Measurements from ENCODE around the gene CTCFL. TPM values are rescaled to one million over a fixed set of nuclear protein-coding genes. Genes with fewer than 3 reads are reported as not detected.

The CTCFL gene
- total and polyA plus RNA-seq, 2 of the 8 experiments (the other 6 are each of a cell fraction or from before 2014, with no cell fraction given), result 0.30 to 0.80 TPM

- no peak overlapping the region for H2AK5ac ChIP-seq (ENCODE audit: low read depth, low read length)
- CTCF ChIA-PET (ENCODE audit: partially characterized antibody), result interaction anchor here (1.0 to 2.7 kb wide), 2 partner anchors 9 to 15 kb away, joined by 4 to 10 read pairs; no protein-coding TSS in a partner anchor
Observed at GRCh38 chr20:57479196-57479595, 45.7 kb downstream of the CTCFL start.

More at GRCh38 chr20:57479196-57479595, 45.7 kb downstream of the CTCFL start:
- Histone ChIP-seq H3K9ac (replicated peaks in 1 of 4; ENCODE audit: extremely low read depth in 1 of 4, low read depth in 3 of 4, low read length in 3 of 4) (no peak overlapping the region), H2BK20ac (ENCODE audit: low read length) (no peak overlapping the region), H3K79me2 (ENCODE audit: control insufficient read depth in 1 of 2, insufficient read depth in 2 of 2, low read length in 2 of 2) (no peaks in the 10 kb centered on the region), H3K27me3 (replicated peaks in 1 of 4; ENCODE audit: control insufficient read depth in 3 of 4, extremely low read depth in 1 of 4, insufficient read depth in 3 of 4, low read length in 3 of 4) (no peaks in the 10 kb centered on the region; a peak in 1 of 7 replicates), H3K9me3 (ENCODE audit: insufficient read depth in 2 of 2, low read depth in 1 of 2, low read length in 1 of 2) (no peaks in the 10 kb centered on the region), H4K8ac (ENCODE audit: extremely low read depth, insufficient read depth, low read length) (no peak overlapping the region), H3K36me3 (ENCODE audit: control insufficient read depth in 2 of 4, insufficient read depth in 4 of 4, low read length in 3 of 4) (no peaks in the 10 kb centered on the region), H3K4me1 (replicated peaks in 1 of 4; ENCODE audit: control insufficient read depth in 3 of 4, insufficient read depth in 4 of 4, low read length in 3 of 4) (peaks cover 9 to 18% (median 13%) of the 10 kb centered on the region in 4 experiments), H3K79me1 (ENCODE audit: low read depth, low read length) (no peaks in the 10 kb centered on the region), H3K56ac (replicated peaks; ENCODE audit: insufficient read length, low read depth, low read length) (no peak overlapping the region), H2BK15ac (ENCODE audit: low read length) (no peak overlapping the region), H3K4me2 (ENCODE audit: insufficient read depth in 1 of 2, low read depth in 2 of 2, low read length in 2 of 2) (no peak overlapping the region), H3K18ac (ENCODE audit: extremely low read depth, low read length) (no peak overlapping the region), H3K23ac (ENCODE audit: insufficient read length) (no peak overlapping the region), H4K5ac (ENCODE audit: insufficient read length, low read depth, low read length) (no peak overlapping the region), H4K20me1 (replicated peaks in 1 of 2; ENCODE audit: control insufficient read depth in 1 of 2, insufficient read depth in 2 of 2, low read length in 2 of 2) (no peaks in the 10 kb centered on the region), H3K27ac (ENCODE audit: low read depth, low read length) (no peak overlapping the region), H2BK12ac (ENCODE audit: low read depth, low read length) (no peak overlapping the region), H3K4ac (replicated peaks; ENCODE audit: insufficient read length, low read depth, low read length) (no peak overlapping the region), H4K91ac (replicated peaks; ENCODE audit: insufficient read length, low read length) (no peak overlapping the region), H2BK5ac (ENCODE audit: low read depth, low read length) (no peak overlapping the region), H3K4me3 (ENCODE audit: extremely low read depth in 1 of 4, insufficient read depth in 2 of 4, low read depth in 3 of 4, low read length in 4 of 4) (no peak overlapping the region), H2BK120ac (replicated peaks; ENCODE audit: low read depth, low read length) (no peak overlapping the region), H2AFZ (ENCODE audit: low read length) (no peak overlapping the region), H3K23me2 (ENCODE audit: low read depth, low read length) (no peaks in the 10 kb centered on the region), H3K14ac (ENCODE audit: insufficient read length) (no peak overlapping the region)
- no peak for DNase-seq (ENCODE audit: low read depth in 1 of 2, low spot score in 2 of 2)
- 85% methylated on average over 3 of the region's 3 CpGs; no CpG with 5 or more reads in 1 of the 2 experiments for WGBS, 2 experiments (ENCODE audit: extremely low coverage in 1 of 2, insufficient coverage in 1 of 2, insufficient read length in 1 of 2, insufficient replicate concordance in 2 of 2, low coverage in 1 of 2, low lambda C conversion rate in 2 of 2, missing lambda C conversion rate in 1 of 2)
- no peak for FAIRE-seq
- no peak for TF ChIP-seq POU5F1 (IDR thresholded peaks at IDR 0.05; ENCODE audit: low read depth, low read length)
- TF ChIP-seq CEBPB (IDR thresholded peaks at IDR 0.05; ENCODE audit: low read depth, low read length), result no peak
- no peak for TF ChIP-seq CTCF (IDR thresholded peaks at IDR 0.05; ENCODE audit: control extremely low read depth in 1 of 3, insufficient read depth in 1 of 3, low read depth in 1 of 3, low read length in 3 of 3)
- no peak for TF ChIP-seq SP2 (IDR thresholded peaks at IDR 0.05; ENCODE audit: low read length)
- no peak for TF ChIP-seq E2F6 (IDR thresholded peaks at IDR 0.05)
- no peak for TF ChIP-seq EP300 (IDR thresholded peaks at IDR 0.05; ENCODE audit: borderline replicate concordance in 1 of 2, low read depth in 2 of 2, low read length in 2 of 2)
- no peak for TF ChIP-seq CBX5 (IDR thresholded peaks at IDR 0.05; ENCODE audit: low read depth, low read length)
- no peak for TF ChIP-seq RAD21 (IDR thresholded peaks at IDR 0.05 in 1 of 2, conservative IDR thresholded peaks at IDR 0.05 in 1 of 2; ENCODE audit: low read depth in 2 of 2, low read length in 2 of 2)
- TF ChIP-seq MAX (IDR thresholded peaks at IDR 0.05), result no peak
- POLR2A ChIA-PET (ENCODE audit: partially characterized antibody), result interaction anchor here (0.9 kb wide), 1 partner anchor 87 kb away, joined by 3 read pairs; no protein-coding TSS in a partner anchor

Data from H1 (cell line).